ENCODE data around the gene DNAJC21.

GRCh38 chr5:34957321-34957720 lies 28.0 kb downstream of the DNAJC21 start:
- no peak for TF ChIP-seq POLR2A (IDR thresholded peaks at IDR 0.05)
- TF ChIP-seq, protein P1, sequence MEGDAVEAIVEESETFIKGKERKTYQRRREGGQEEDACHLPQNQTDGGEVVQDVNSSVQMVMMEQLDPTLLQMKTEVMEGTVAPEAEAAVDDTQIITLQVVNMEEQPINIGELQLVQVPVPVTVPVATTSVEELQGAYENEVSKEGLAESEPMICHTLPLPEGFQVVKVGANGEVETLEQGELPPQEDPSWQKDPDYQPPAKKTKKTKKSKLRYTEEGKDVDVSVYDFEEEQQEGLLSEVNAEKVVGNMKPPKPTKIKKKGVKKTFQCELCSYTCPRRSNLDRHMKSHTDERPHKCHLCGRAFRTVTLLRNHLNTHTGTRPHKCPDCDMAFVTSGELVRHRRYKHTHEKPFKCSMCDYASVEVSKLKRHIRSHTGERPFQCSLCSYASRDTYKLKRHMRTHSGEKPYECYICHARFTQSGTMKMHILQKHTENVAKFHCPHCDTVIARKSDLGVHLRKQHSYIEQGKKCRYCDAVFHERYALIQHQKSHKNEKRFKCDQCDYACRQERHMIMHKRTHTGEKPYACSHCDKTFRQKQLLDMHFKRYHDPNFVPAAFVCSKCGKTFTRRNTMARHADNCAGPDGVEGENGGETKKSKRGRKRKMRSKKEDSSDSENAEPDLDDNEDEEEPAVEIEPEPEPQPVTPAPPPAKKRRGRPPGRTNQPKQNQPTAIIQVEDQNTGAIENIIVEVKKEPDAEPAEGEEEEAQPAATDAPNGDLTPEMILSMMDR (IDR thresholded peaks at IDR 0.05), result no peak
